Astrocyte (in vitro differentiated cells and primary cell): ENCODE measurements around the gene ANGPTL5.

Experiments used
- CTCF ChIP-seq: IDR thresholded peaks from 2 replicates; pipeline ENCODE4 v1.5.1; 2011; ENCODE audit warnings: low read depth, mild to moderate bottlenecking, inconsistent platforms, low read length, moderate library complexity; ENCODE audit not compliant: insufficient read depth
- EZH2 ChIP-seq: IDR thresholded peaks from 2 replicates; pipeline ENCODE4 v1.6.1; 2012; ENCODE audit warnings: mild to moderate bottlenecking, low read length, inconsistent platforms; ENCODE audit not compliant: insufficient read depth

DNA sequence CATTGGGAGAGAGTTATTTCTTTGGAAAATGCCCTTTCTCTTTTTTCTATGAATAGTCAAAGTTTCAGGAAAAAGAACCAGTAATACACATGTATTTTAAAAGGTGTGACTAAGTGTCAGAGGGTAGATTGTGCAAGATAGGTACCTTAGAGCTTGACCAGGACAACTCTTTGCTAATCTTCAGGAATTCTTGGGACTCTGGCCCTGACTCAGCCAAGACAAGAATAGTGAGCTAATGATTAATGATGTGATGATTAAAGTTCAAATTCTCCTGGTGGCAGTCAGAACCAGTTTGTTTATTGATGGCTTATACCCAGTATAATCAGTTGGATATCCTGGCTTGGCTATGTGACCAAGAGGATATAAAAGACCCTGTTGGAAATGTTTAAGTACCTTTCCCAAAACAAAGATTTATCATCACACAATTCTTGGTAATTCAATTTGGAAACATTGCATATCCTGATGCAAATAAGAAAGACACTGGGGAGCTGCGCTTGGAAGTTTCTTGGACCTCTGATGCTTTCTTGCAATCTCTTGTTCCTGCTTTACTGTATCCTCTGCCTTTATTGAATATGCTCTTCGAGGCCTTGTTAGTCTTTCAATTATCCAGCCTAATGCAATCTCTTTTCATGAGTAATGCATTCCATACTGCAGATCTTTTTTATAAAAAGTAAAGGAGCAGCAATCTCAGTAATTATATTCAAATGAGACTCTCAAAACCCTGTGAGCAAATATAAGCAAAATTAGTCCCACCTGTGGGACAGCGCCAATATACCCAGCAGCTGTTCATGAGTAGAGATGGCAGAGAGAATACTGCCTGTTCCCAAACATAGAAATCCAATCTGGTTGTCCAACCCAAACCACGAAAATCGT, 49.5 kb downstream of the ANGPTL5 start:
- no peak for TF ChIP-seq CTCF
- TF ChIP-seq EZH2: no peak
